Medulla oblongata (tissue), 1 donor: ENCODE results near the gene PTPRG.
"Not testable (repeated sequence)": the region's sequence is repeated elsewhere in the genome, so short reads cannot be mapped to it uniquely, and the experiment has no call there.

Source experiments
- DNase-seq: peaks from one replicate; pipeline ENCODE4 v3.0.0-alpha.2; 2015; ENCODE audit errors: extremely low spot score

PTPRG gene

GRCh38 chr3:61561374-61562041 lies at the start of gene PTPRG:
PTPRG (plus strand) TSS chr3:61561571; CDS start chr3:61562288, 717 bp downstream.
- DNase-seq = peak; percentile 83

DNA sequence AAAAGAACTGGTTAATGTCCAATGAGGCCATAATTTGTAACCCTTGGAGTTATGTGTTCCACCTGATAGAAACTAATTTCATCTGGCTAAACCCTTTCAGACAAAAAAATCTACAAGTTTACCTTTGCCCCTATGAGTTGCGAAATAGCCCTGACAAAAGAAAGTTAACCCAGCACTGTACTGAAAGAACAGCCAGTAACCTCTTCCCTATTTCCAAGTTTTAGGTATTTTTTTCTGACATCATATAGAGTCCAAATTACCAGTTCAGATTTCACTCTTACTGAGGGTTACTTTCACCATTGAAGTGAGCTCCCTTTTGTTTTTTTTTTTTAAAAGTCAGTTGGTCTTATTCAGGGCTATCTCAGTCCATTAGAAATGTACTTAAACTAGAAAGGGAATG lies 42.8 kb upstream of the PTPRG start:
- DNase-seq = no peak

- no peak for DNase-seq
Observed at GRCh38 chr3:61520966-61521628, 40.3 kb upstream of the PTPRG start.

DNA sequence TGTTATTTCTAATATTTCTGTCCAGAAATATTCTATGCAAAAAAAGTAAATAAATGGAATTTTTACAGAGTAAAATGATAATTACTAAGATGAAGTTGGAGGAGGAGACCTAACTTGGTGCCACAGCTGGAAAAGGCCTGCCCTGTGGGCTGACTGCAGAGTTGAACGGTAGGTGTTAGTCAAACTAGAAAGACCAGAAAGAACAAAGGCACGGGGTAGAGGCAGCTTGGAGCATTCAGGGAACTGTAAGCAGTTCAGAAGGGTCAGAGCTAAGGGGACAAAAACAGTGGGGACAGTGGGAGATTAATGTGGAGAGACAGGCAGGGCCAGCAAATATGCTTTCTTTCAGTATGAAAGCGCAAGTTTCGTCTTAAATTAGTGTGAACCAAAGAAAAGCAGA lies 39.3 kb upstream of the PTPRG start:
- DNase-seq = no peak

GRCh38 chr3:61522626-61523025 lies 38.7 kb upstream of the PTPRG start:
- no peak for DNase-seq

DNA sequence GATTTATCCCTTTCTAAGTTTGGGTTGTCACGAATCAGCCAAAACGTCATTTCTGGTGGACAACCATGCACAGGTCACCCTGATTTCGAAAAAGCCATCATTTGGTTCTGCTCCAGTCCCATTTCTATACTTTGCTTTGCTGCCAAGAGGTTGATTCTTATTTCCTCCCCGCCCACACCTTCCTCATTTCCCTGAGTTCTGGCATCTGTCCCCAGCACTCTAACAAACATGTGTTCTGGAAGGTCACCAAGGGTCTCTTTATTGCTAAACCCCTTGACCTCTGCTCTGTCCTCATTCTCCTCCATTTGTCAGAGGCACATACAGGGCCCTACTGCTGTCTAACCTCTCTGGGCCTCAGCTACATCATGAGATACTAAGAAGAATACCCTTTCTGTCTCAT lies 36.4 kb upstream of the PTPRG start:
- DNase-seq = no peak

DNA sequence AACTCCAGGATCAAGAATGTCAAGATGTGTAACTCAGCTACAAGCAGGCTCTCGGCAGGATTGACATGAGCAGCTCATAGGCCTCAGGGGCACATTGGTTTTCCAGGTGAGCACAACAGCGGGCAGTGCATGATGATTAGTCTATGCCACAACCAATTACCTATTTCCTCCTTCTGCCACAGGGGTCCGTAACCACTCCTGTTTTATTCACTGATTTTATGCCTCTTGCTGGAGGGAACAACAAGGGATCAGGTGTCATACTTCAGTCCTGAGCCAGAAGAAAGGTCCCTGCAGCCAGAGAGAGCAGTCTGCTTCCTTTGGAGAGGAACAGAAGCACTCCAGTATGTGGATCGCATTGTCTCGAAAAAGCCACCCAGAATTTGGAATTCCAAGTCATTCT lies 35.1 kb upstream of the PTPRG start:
- no peak for DNase-seq

- no peak for DNase-seq
Observed at GRCh38 chr3:61527011-61527410, 34.4 kb upstream of the PTPRG start.

- DNase-seq = peak; percentile 18
Observed at GRCh38 chr3:61530355-61530754, 31.0 kb upstream of the PTPRG start.

DNA sequence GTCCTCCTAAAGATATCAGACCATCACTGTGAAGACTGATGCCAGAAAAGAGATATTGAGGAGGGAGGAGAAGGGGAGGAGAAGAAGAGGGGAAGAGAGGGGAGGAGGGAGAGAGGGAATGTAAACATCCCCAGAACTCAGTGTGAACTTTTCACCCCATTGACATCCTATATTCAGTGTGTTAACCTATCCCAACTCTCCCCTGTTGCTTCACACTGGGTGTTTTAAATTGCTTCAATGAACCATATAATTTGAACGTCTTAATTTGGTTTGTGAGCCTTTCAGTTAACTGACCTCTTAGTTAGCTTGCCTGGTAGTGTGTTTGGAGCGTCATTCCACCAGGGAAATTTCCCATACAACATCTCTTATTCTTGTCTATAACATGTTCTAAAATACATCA lies 29.8 kb upstream of the PTPRG start:
- no peak for DNase-seq

- no peak for DNase-seq
Observed at GRCh38 chr3:61532739-61533500, 28.5 kb upstream of the PTPRG start.

GRCh38 chr3:61535826-61536225 lies 25.5 kb upstream of the PTPRG start:
- DNase-seq = no peak

GRCh38 chr3:61537366-61537765 lies 24.0 kb upstream of the PTPRG start:
- no peak for DNase-seq

GRCh38 chr3:61538486-61538885 lies 22.9 kb upstream of the PTPRG start:
- no peak for DNase-seq

- no peak for DNase-seq
Observed at GRCh38 chr3:61541694-61542093, 19.7 kb upstream of the PTPRG start.

DNA sequence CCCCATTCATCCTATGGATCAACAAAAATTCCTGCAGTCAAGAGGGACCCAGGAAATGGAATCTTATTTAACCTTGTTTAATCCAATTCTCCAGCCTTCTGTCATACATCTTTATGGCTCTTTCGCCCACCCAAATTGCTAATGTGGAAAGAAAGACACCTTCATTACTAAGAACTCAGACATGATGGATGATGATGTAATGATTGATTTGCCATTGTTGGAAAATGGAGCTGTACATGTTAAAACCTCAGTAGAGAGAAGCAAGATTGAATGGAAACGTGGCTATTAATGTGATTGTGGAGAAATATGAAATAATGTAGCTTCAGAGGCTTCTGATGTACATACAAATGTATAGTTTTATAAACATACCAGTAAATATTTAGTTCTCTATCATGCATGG lies 15.7 kb upstream of the PTPRG start:
- DNase-seq = no peak

DNA sequence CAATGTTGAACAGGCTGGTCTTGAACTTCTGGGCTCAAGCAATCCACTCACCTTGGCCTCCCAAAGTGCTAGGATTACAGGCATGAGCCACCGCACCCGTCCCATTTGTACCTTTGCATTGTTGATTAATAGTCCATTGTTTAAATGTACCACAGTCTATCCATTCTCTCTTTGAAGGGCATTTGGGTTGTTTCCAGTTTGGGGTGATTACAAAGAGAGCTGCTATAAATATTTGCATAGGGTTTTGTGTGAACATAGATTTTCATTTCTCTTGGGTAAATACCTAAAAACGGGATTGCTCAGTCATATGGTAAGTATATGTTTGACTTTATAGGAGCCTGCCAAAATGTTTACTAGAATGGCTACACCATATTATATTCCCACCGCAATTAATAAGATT lies 13.7 kb upstream of the PTPRG start:
- DNase-seq = no peak

- not testable (repeated sequence) for DNase-seq
Observed at GRCh38 chr3:61552704-61553103, 8.7 kb upstream of the PTPRG start.

- DNase-seq = no peak
Observed at GRCh38 chr3:61559136-61559731, 2.1 kb upstream of the PTPRG start.

DNA sequence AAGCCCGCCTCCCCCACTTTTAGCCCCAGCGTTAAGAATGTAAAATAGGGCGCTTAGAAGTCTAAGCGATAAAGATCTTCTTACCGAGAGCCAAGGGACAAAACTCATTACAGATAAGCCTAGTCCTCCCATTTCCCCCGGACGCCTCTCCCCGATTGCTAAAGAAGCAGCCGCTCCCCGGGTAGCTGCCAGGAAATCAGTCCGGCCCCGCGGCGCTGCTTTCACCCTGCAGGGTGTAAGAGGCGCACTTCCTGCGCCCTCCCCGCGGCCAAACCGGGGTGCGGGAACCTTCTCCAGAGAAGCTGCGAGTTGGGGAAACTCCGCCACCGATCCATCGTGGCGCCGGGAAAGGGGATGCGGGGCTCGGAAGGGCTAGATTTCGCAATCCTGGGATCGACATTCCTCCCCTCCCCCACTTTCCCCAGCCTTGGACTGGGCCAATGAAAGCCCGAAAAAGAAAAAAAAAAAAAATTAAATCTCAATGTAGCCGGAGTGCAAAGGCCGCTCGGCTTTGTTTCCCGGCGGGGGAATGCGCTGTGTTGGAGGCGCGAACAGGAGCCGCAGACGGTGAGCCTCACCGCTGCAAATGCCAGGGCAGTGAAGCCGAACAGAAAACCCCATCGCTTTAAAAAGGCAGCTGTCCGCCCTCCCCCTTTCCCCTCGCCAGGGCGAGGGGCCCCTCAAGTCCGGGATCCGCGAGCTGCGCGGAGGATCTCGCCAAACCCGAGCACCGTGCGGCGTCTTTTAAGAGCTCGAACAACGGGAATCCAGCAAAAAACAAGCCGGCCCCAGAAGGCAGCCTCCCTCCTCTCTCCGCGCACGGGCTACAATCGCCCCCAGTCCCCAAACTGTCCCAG lies 626 bp upstream of the PTPRG start:
- peak; percentile 54 for DNase-seq

- DNase-seq = peak; percentile 11
Observed at GRCh38 chr3:61562042-61562720, 810 bp downstream of the PTPRG start.
